Ramos (cell line): ENCODE data around the gene C1orf174.

Source experiments
- in situ Hi-C: fragments of 300-500 bp; cut with MboI; formaldehyde crosslinking; loops from one replicate; pipeline ENCODE4 v1.14.3; 2022; ENCODE audit warnings: low sequenced_read_pairs; ENCODE audit not compliant: unreplicated experiment

C1orf174 gene

DNA sequence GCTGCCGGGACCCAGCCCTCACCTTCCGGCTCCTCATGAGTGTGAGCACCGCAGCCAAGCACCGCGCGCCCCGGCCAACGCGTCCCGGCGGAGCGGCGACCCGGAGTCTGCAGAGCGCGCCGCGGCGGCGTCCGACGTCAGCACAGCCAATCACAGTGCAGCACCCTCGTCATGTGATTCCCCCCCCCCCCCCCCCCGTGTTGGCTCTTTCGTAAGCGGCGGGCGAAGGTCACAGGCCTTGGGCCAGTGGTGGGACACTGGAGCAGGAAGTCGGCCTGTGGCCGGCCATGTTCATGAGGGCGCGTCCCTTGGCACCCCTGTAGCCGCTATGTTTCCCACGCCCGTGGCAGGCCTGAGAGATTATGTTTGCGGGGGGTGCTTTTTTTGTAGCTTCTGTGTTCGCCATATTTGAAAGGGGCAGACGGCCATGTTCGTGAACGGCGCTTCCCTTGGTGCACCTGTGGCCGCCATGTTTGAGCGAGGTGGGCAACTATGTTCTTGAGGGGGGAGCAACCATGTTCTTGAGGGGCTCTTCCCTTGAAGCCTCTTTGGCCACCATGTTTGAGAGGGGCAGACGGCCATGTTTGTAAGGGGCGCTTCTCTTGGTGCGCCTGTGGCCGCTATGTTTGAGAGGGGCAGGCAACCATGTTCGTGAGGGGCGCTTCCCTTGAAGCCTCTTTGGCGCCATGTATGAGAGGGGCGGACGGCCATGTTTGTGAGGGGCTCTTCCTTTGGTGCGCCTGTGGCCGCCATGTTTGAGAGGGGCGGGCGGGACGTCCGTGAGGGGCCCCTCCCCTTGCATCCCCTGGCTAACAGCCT is at the start of gene C1orf174:
Gene C1orf174 (minus strand): TSS at position 123 of the 819 bp plus-strand sequence. CDS start 86 bp downstream, at position 37.
- in situ Hi-C loops = no loop called here

DNA sequence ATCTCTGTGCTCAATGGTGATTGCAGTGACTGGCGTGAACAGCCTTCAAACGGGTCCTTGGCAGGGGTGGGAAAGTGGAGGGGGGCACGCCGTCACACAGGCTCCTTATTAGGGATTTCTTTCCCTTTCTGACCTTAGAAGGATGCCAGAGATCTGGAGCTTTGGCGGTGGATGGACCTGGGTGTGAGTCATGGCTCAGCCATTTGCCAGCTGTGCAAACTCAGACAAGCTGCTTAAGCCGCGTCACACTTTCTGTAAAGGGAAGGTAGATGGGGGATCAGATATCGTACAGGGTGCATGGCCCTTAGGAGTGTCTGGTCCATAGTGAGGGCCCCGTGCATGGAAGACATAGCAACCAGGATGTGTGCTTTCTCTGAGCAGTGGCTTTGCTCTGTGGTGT is 48.3 kb upstream of the C1orf174 start:
- in situ Hi-C loops = no loop called here

DNA sequence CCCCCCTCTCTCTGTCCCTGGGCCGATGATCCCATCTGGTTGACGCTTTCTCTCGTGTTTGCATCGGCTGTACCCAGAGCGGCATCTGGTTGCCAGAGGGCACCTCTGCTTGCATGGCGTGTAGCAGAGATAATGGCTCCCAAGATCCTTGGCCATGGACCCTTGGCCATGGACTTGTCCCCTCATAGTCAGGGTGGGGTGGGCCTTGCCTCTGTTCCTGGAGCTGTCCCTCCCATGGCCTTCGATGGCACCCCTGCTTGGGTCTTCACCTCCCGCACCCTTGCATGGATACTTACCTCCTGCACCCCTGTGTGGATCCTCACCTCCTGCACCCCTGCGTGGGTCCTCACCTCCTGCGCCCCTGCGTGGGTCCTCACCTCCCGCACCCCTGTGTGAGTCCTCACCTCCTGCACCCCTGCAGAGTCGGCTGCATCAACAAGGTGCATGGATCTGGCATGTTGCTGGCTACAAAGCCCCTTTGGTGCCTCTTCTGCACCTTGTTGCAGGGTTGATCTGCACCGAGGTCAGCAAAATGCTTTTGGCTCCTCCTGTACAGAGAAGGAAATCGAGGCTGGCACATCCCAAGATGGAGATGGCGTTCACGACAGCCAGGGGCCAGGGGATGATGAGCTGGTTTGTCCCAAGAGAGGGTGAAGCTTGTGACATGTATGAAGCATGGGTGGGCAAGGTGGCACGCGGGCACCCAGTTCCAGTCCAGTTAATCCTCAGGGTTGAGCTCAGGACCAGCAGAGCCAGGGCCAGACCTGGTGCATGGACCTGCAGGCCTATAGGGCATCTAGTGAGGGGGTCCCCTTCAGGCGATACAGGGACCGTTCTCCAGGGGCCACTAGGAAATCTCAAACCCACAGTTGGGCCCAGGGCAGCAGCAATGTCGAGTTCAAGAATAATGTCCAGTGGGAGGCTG is 46.1 kb upstream of the C1orf174 start:
- in situ Hi-C loops = no loop called here

DNA sequence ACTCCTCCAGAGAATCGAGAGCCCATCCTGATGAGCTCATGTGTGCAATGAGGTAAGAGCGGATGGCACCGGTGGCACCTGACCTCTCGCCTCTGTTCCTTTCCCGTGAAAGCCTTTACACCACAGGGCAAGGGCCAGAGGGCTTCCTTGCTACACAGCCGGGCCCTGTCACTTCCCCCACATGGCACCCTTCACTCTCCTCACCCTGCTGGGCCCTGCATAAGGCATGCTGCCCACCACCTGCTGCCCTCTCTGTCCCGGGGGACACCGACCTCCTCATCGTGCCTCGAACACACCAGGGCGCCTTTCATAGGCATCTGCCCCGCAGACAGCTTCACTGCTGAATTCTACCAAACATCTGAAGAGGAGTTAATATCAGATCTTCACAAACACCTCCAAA is 45.1 kb upstream of the C1orf174 start:
- in situ Hi-C loops = no loop called here

DNA sequence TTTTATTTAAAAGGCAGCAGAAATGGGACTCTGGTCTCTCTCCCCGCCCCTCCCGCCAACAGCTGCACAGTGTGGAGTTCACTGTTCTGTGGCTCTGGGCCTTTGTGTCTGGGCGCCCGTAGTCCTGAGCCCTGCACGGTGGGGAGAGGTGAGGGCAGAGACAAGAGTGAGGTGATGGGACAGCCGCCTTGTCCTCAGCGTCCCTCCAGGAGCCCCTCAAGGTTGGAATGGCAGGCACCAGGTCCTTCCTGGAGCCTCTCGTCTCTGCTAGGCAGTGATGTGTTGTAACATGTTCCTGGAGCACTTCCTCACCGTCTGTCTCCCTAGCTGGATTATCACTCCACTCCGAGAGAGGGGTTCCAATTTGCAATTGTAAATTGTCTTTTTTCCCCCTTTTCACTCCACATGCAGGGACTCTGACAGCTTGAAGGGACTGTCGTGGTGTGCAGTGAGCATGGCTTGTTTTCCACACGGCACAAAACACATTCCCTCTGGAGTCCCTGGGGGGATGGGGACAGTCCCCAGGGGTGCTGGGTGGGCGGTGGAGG is 44.6 kb upstream of the C1orf174 start:
- in situ Hi-C loops = no loop called here

DNA sequence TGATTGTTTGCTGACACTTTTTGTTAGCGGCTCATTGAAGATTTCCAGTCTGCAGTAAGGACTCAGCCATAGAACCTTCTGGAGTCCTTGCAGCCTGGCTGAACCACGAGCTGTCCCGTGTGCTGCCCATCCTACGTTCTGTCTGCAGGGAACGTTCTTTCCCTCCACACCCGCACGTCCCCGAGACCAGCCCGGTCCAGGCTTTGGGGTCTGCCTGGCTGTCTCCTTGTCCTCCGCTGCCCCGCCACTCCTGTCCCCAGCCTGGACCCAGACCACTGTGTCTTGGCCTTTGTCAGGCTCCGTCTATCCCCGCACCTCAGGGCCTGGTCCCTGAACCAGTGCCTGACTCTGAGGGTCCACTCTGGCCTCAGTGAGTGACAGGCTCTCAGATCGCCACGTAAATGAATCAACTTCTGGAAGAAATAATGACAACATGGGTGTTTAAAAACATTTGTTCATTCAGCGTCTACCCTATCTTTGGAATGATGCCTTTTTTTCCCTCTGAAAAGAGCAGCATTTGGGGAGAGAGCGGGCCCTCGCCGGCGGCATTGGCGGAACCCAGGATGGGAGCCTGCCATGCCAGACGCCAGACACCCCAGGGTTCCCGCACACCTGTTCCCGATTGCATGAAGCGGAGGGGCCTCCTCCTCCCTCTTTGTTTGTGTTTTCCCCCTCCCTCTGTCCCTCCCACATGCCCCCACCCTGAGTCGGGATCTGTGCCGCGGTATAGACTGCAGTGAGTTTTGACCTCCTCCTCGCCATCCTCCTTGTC is 43.9 kb upstream of the C1orf174 start:
- in situ Hi-C loops = no loop called here

DNA sequence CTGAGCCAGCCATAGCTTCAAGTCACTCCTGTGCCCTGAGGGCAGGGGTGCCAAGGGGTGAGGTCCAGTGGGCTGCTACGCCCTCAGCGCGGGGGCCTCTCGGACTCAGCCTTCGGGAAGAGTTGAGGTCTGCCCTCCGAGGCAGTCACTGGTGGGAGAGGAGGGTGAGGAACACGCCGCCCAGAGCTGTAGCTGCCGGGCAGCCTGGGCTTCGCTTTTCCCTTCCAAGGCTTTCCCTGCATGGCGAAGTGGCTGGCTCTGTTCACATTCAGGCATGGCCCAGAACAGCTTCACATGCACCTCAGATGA is 43.0 kb upstream of the C1orf174 start:
- in situ Hi-C loops = no loop called here

DNA sequence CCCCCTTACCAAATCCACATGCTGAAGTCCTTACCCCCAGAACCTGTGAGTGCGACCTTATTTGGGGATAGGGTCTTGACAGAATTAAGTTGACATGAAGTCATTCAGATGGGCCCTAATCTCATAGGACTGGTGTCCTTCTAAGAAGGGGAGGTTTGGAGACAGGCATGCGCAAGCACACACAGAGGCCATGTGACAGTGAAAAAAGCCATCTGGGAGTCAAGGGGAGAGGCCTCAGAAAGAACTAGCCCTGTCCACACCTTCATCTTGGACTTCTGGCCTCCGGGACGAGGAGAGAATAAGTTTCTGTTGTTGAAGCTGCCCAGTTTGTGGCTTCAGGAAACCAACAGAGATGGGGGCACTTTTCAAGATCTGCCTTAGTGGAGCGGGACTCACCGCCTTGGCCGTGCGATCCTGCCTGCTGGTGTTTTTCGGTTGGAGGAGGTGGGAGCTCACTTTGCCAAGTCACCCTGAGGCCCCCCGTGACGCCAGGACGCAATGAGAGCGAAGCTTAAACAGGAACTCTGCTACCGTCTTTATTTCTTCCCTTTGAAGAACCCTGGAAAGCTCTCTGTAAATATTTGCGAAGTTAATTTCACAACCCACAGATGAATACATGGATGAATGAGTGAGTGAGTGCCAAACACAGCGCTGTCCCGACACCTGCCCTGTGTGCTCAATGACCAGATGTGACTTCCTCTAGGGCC is 42.5 kb upstream of the C1orf174 start:
- in situ Hi-C loops = no loop called here

DNA sequence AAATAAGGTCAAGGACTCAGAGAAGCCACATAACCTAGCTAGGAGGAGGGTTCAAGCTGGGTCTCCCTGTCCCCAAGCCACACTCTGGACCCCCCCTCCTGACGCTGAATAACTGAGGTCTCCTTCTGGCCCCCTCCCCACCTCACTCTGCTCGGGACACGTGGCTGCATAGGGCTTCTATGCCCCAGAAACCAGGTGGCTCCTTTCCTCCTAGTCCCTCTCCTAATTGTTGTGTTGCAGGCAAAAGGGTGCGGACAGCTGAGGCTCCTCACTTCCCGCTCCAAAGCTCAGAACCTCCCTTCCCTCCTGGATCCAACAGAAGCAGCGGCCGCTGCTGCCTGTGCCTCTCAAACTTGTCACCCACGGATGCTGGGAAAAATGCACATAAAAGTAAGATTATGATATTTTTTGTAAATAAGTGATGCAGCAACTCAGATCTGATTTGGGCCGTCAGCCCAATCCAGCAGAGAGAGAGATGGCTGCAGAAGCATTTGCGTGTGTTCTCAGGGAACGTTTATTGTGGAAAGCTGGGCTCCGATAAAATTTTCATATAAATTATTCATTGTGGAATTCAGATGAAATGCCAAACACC is 40.8 kb upstream of the C1orf174 start:
- in situ Hi-C loops = no loop called here

DNA sequence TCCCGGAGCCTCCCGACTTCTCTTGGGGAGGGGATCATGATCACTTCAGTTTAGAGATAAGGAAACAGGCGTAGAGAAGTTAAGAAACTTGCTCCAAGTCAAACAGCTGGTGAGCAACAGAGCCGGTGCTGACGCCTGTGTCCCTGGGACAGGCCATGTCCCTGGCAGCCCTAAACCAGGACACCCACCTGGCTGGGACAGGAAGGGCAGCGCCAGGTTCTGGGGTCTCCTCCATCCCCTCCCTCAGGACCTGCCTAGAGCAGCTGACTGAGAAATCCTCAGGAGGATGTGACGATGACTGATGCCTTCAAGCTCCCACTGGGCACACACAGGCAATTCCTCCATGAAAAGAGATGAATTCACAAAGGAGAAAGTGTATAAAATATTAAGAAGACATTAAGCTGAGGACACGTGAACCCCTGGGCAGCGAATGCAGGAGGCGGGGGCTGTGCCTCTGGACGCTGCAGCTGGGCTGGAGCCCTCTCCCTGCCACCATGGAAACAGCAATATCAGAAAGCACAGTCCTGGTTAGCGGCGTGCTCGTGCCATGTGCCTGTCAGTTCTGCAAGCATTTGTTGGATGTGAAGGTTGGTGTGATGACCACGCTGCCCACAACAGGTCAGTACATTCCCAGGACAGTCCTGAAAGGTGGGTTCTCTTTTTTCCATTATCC is 40.1 kb upstream of the C1orf174 start:
- in situ Hi-C loops = no loop called here

DNA sequence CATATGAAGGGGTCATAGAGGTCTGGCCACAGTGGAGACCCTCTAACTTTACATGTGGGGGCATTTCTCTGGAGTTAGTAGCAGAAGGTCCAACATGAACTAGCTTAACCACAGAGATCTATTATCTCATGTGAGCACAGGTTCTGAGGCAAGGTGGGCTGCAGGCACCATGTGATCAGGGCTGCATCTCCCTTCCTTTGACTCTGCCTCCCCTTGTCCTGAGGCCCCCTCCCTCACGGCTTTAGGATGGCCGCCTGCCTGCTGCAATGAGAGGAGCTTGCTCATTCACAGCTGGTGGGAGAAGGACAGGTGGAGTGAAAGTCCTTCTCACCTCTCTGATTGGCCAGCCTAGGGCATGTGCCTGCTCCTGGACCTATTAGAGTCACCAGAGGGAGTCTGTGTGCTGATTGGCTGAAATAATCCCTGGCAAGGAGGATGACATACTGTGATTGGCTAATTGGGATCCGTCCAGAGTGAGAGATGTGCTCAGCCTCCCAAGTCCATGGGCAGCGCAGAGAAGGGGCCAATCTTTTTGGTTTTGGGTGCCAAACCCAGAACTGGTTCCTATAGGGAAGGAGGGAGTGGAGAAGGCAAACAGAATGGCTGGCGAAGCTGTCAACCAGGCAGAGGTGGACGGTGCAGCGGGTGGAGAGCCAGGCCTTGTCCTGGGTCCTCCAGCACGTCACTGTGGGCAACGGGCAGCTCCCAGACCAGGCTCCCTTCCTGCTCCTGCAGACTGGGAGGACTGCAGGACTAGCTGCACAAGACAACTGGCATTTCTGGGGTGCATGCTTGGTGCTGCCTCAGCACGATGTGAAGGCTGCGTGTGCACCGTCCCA is 39.4 kb upstream of the C1orf174 start:
- in situ Hi-C loops = no loop called here

DNA sequence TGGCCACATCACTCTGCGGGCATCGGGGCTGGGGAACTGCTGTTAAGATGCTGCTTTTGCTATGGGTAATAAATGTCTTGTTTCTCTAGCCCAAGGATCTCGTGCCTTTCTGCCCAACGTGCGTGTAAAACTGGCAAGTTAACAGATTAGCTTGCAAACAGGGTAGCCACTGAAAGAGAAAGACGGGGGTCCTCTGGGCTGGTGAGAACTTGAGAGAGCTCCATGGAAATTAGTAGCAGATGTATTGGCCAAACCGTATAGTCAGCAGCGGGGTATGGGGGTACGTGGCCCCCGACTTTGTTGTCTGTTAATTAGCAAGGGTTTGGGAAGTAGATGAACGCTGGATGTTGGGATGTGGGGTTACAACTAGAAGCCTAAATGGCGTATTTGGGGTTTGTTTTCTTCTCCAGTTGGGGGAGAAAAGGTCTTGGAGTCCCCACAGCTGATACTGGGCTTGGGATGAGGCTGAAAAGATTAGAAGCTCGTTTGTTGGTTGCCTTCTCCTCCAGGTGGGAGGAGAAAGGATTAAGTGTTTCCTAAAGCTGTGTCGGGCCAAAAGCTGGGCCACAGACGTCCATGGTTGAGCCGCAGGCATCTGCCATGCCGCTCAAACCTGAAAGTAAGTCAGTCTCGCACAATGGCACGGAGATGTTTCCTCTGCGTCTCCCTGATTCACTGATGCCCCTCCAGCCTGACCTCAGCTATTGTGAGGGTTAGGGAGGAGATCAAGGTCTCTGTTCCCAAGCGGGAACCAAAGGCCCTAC is 32.3 kb upstream of the C1orf174 start:
- in situ Hi-C loops = no loop called here

DNA sequence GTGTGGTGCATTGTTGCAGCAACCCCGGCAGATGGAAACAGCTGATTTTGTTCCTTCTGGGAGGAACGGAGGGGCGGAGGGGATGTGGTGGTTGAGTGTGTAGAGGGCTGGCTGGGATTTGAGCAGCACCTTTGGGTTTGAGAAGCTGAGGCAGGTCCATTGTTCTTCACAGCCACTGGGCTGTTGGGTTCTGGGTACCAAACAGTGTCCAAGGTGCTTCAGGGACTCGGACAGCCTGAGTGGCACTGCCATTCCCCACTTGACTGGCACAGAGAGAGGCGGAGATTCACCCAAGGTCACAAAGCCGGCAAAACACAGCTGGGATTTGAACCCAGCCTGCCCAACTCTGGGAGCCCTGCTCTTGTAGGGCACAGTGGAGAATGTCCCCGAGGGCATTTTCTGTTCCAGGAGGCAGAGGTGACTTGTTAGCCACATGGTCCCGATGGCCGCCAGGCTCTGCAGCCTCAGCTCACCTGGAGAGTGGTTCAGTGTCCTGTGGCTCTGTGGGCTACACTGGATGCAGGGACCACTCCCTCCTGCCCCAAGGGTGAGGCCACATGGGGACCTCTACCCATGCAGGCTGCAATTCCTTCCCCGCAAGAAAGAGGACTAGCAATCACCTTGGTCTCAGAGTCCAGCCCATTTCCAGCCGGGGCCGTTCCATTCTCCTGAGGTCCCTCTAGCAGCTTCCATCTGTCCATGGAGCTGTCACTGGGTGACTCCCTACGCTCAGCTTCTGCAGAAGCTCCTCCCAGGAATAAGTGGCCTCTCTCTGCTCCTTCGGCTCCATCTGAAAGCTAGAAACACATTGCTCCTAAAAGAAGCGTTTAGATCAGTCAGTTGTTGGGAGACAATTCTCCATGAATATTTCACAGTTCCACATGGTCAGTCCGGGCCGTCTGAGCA is 31.2 kb upstream of the C1orf174 start:
- in situ Hi-C loops = no loop called here

DNA sequence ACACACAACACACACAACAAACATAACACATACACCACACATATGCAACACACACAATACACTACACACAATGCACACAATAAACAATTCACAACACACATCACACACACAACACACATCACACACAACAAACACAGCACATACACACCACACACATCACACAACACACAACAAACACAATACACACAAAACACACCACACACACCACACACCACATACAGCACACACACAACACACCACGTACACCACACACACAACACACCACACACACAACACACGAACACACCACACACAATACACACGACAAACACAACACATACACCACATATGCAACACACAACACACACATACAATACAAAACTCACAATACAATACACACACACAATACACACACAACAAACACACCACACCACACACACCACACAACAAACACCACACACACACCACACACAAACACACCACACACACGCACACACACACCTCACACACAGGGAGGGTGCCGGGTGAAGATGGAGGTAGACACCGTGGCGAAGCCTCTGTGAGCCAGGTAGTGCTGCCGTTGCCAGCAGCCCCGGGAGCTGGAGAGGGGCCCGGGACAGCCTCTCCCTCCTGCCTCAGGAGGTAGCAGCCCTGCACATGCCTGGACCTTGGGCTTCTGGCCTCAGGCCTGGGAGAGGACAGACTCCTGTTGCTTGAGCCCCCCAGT is 30.4 kb upstream of the C1orf174 start:
- in situ Hi-C loops = no loop called here

DNA sequence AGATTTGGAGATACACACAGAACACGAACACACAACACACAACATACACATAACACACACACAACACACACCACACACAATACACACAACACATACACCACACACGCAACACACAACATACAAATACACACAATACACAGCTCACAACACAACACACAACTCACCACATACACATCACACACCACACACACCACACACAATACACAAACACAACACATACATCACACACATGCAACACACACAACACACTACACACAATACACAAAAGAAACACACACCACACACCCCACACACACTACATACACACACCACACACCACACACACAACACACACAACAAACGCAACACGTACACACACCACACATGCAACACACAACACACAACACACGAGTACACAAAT is 29.1 kb upstream of the C1orf174 start:
- in situ Hi-C loops = no loop called here

DNA sequence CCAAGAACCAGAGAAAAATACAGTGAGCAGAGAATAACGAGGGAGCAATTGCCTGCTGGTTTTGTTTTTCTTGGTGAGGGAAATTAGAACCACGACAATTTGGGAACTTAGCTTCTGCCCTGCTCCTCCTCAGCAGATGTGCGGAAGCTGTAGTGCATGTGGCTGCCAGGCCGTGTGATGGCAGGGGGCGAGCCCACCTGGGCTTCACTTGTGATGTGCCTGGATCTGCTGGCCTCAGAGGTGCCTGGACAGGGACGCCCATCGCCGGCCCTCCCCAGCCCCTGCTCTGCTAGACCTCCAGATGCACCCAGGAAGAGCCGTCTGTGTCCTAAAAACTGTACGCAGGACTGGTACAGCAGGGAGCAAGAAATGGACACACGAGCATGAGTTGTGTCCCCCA is 28.5 kb upstream of the C1orf174 start:
- in situ Hi-C loops = no loop called here
